ENCODE results near the gene PRKCG. TPM values are rescaled to one million over a fixed set of nuclear protein-coding genes. Genes with fewer than 3 reads are reported as not detected.

Gene PRKCG
- total and polyA plus RNA-seq, 2 of the 8 experiments (the other 6 are each of a cell fraction or from before 2014, with no cell fraction given), result 6.1 to 10.6 TPM

- no peak overlapping the region for H4K5ac ChIP-seq (ENCODE audit: insufficient read length, low read depth, low read length)
- FAIRE-seq, result no peak
- H3K79me2 ChIP-seq (ENCODE audit: control insufficient read depth in 1 of 2, insufficient read depth in 2 of 2, low read length in 2 of 2), result no peaks in the 10 kb centered on the region
- no peak overlapping the region for H3K27ac ChIP-seq (ENCODE audit: low read depth, low read length)
- H2BK20ac ChIP-seq (ENCODE audit: low read length), result no peak overlapping the region
- no peak overlapping the region for H4K91ac ChIP-seq (replicated peaks; ENCODE audit: insufficient read length, low read length)
- TF ChIP-seq YY1 (IDR thresholded peaks at IDR 0.05; ENCODE audit: low read depth, low read length) (no peak), JUN (IDR thresholded peaks at IDR 0.05; ENCODE audit: low read depth, low read length) (no peak), KDM4A (IDR thresholded peaks at IDR 0.05; ENCODE audit: low read depth, low read length, severe bottlenecking) (no peak), SP1 (IDR thresholded peaks at IDR 0.05; ENCODE audit: low read depth, low read length) (no peak), CTCF (IDR thresholded peaks at IDR 0.05; ENCODE audit: control extremely low read depth in 1 of 3, insufficient read depth in 1 of 3, low read depth in 1 of 3, low read length in 3 of 3) (no peak)
- no peaks in the 10 kb centered on the region for H3K79me1 ChIP-seq (ENCODE audit: low read depth, low read length)
- H3K4me1 ChIP-seq (replicated peaks in 1 of 4; ENCODE audit: control insufficient read depth in 3 of 4, insufficient read depth in 4 of 4, low read length in 3 of 4), result peaks cover 0 to 8% (median 1%) of the 10 kb centered on the region in 4 experiments; a peak in 2 of 7 replicates
- no peak overlapping the region for H2AK5ac ChIP-seq (ENCODE audit: low read depth, low read length)
- no peak overlapping the region for H2BK12ac ChIP-seq (ENCODE audit: low read depth, low read length)
- H3K9me3 ChIP-seq (ENCODE audit: insufficient read depth in 2 of 2, low read depth in 1 of 2, low read length in 1 of 2), result no peaks in the 10 kb centered on the region
- POLR2A ChIA-PET (ENCODE audit: partially characterized antibody), result interaction anchor here (0.6 to 14.6 kb wide), 3 partner anchors 12 to 141 kb away, joined by 3 to 137 read pairs (median 3); partner anchors contain the start of gene MYADM
- WGBS, 2 experiments (ENCODE audit: extremely low coverage in 1 of 2, insufficient coverage in 1 of 2, insufficient read length in 1 of 2, insufficient replicate concordance in 2 of 2, low coverage in 1 of 2, low lambda C conversion rate in 2 of 2, missing lambda C conversion rate in 1 of 2), result 92% methylated on average over 2 of the region's 2 CpGs; no CpG with 5 or more reads in 1 of the 2 experiments
- no peaks in the 10 kb centered on the region for H3K23me2 ChIP-seq (ENCODE audit: low read depth, low read length)
- no peak overlapping the region for H3K4ac ChIP-seq (replicated peaks; ENCODE audit: insufficient read length, low read depth, low read length)
- H3K18ac ChIP-seq (ENCODE audit: extremely low read depth, low read length), result no peak overlapping the region
- H3K4me2 ChIP-seq (ENCODE audit: insufficient read depth in 1 of 2, low read depth in 2 of 2, low read length in 2 of 2), result no peak overlapping the region
- CTCF ChIA-PET (ENCODE audit: partially characterized antibody), result interaction anchor here (0.5 to 5.1 kb wide), 30 partner anchors 10 to 1732 kb away, joined by 3 to 24 read pairs (median 4); partner anchors contain the start of genes CACNG7 and PRKCG
- H3K4me3 ChIP-seq (ENCODE audit: extremely low read depth in 1 of 4, insufficient read depth in 2 of 4, low read depth in 3 of 4, low read length in 4 of 4), result no peak overlapping the region
- no peak overlapping the region for H2BK120ac ChIP-seq (replicated peaks; ENCODE audit: low read depth, low read length)
- no peaks in the 10 kb centered on the region for H4K20me1 ChIP-seq (replicated peaks in 1 of 2; ENCODE audit: control insufficient read depth in 1 of 2, insufficient read depth in 2 of 2, low read length in 2 of 2)
- no peaks in the 10 kb centered on the region for H3K36me3 ChIP-seq (ENCODE audit: control insufficient read depth in 2 of 4, insufficient read depth in 4 of 4, low read length in 3 of 4)
- no peak overlapping the region for H2AFZ ChIP-seq (ENCODE audit: low read length)
- H2BK5ac ChIP-seq (ENCODE audit: low read depth, low read length), result no peak overlapping the region
- no peak overlapping the region for H3K23ac ChIP-seq (ENCODE audit: insufficient read length)
- no peak overlapping the region for H3K9ac ChIP-seq (replicated peaks in 1 of 4; ENCODE audit: extremely low read depth in 1 of 4, low read depth in 3 of 4, low read length in 3 of 4)
- no peaks in the 10 kb centered on the region for H3K27me3 ChIP-seq (replicated peaks in 1 of 4; ENCODE audit: control insufficient read depth in 3 of 4, extremely low read depth in 1 of 4, insufficient read depth in 3 of 4, low read length in 3 of 4)
- no peak overlapping the region for H3K56ac ChIP-seq (replicated peaks; ENCODE audit: insufficient read length, low read depth, low read length)
- no peak overlapping the region for H3K14ac ChIP-seq (ENCODE audit: insufficient read length)
- no peak for DNase-seq (ENCODE audit: low read depth in 1 of 2, low spot score in 2 of 2)
- no peak overlapping the region for H2BK15ac ChIP-seq (ENCODE audit: low read length)
- H4K8ac ChIP-seq (ENCODE audit: extremely low read depth, insufficient read depth, low read length), result no peak overlapping the region
Measured at GRCh38 chr19:53853707-53854106, 28.3 kb upstream of the PRKCG start.
